Activated T-helper 17 cell treated with anti-CD3 and anti-CD28 coated beads, Interleukin-2, amount 50 U/mL, for 72 hours (primary cell): Measurements from ENCODE around the gene MDP1. TPM values are rescaled to one million over a fixed set of nuclear protein-coding genes. Genes with fewer than 3 reads are reported as not detected.
"Not testable (repeated sequence)": the region's sequence is repeated elsewhere in the genome, so short reads cannot be mapped to it uniquely, and the experiment has no call there.

Experiments used
- ATAC-seq: fragments of 150-1000 bp; cut with Tn5 transposase; replicated peaks from 2 replicates; pipeline ENCODE4 v1.10.0; 2021; ENCODE audit warnings: mild to moderate bottlenecking, moderate library complexity
- H3K27ac Mint-ChIP-seq: one replicate; pipeline ENCODE4 v1.8.0; 2022; ENCODE audit warnings: mixed read lengths
- H3K27me3 Mint-ChIP-seq: one replicate; pipeline ENCODE4 v1.8.0; 2022; ENCODE audit warnings: mixed read lengths
- H3K36me3 Mint-ChIP-seq: one replicate; pipeline ENCODE4 v1.8.0; 2022; ENCODE audit warnings: low read depth, mild to moderate bottlenecking, mixed read lengths
- H3K4me1 Mint-ChIP-seq: one replicate; pipeline ENCODE4 v1.8.0; 2022; ENCODE audit warnings: mixed read lengths
- H3K4me3 Mint-ChIP-seq: one replicate; pipeline ENCODE4 v1.8.0; 2022; ENCODE audit warnings: mild to moderate bottlenecking, mixed read lengths
- H3K9me3 Mint-ChIP-seq: one replicate; pipeline ENCODE4 v1.8.0; 2022; ENCODE audit warnings: mixed read lengths
- total RNA-seq, 2 donors: library from RNA; stranded (reverse); gene quantifications; one replicate each; pipeline ENCODE4 v1.2.3, GENCODE V29; 2022

MDP1 gene
- total RNA-seq, 2 donors from 2014 or later, result 4.0 to 7.1 TPM

DNA sequence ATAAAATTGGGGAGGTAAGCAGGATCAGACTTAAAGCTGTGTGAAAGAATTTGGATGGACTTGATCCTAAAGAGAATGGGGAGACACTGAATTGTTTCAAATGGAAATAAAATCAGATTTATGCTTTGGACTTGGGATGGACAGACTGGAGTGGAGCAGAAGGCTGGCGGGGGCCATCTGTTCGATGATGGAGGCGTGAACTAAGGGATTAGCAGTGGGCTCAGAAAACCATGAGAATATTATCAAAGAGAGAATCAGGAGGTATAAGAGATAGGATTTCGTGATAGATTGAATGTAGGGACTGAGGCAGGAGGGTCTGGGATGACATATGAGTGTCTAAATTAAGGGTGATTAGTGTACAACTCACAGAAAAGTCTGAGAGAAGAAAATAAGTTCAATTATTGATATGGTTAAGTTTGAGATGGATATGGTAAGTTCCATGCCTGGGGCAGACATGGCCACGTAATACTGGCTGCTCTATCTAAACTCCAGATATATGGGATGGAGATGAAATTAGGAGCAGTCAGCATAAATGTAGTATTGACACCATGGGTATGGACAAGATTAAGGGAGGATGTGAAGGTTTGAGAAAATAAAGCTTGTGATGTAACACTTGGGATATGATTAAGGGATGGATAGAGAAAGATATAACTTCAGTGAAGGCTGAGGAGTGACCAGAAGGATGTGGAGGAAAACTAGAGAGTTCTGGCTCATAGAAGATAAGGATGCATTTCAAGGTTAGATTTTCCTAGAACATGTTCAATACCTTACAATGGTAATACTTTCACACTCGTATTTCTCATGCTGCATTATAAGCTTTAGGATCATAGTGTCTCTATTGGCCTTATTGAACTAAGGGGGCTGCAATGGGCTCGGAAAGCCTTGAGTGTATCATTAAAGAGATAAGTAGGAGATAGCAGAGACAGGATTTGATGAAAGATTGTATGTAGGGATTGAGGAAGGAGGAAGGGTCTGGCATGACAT lies 11.4 kb downstream of the MDP1 start:
- Mint-ChIP-seq H3K4me3 (no peak overlapping the region), H3K27me3 (no peaks in the 10 kb centered on the region), H3K4me1 (peaks cover 33% of the 10 kb centered on the region), H3K27ac (no peak overlapping the region), H3K9me3 (peaks cover 5% of the 10 kb centered on the region), H3K36me3 (peaks cover 95% of the 10 kb centered on the region)
- no peak for ATAC-seq

DNA sequence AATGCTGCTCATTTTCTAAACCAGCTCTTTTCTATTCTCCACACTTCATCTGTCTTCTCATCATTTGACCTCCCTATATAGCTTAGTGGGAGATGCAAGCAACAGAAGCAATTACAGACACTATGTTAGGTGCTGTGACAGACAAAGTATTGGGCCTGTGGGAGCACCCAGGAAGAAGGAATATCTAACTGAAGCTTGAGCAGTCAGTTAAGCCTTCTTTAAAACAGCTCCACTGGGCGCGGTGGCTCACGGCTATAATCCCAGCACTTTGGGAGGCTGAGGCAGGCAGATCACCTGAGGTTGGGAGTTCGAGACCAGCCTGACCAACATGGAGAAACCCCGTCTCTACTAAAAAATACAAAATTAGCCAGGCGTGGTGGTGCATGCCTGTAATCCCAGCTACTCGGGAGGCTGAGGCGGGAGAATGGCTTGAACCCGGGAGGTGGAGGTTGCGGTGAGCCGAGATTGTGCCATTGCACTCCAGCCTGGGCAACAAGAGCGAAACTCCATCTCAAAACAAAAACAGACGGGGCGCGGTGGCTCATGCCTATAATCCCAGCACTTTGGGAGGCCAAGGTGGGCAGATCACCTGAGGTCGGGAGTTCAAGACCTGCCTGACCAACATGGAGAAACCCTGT lies 12.5 kb downstream of the MDP1 start:
- peaks cover 97% of the 10 kb centered on the region for H3K36me3 Mint-ChIP-seq
- not testable (repeated sequence) for H3K27ac Mint-ChIP-seq

DNA sequence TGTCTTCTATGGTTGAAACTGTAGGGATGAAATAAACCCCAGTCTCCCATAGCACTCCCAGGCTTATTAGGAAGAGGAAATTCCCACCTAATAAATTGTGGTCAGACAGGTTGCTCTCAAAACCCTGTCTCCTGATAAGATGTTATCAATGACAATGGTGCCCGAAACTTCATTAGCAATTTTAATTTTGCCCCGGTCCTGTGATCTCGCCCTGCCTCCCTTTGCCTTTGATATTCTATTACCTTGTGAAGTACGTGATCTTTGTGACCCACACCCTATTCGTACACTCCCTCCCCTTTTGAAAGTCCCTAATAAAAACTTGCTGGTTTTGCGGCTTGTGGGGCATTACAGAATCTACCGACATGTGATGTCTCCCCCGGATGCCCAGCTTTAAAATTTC lies 13.3 kb downstream of the MDP1 start:
- not testable (repeated sequence) for H3K9me3 Mint-ChIP-seq, H3K4me3 Mint-ChIP-seq, H3K27ac Mint-ChIP-seq, H3K27me3 Mint-ChIP-seq, ATAC-seq
- Mint-ChIP-seq H3K4me1 (peaks cover 39% of the 10 kb centered on the region), H3K36me3 (peaks cover 89% of the 10 kb centered on the region)

More for the DNA sequence above, 12.5 kb downstream of the MDP1 start:
- H3K4me1 Mint-ChIP-seq, result peaks cover 44% of the 10 kb centered on the region
- H3K27me3 Mint-ChIP-seq, ATAC-seq, H3K9me3 Mint-ChIP-seq, H3K4me3 Mint-ChIP-seq: not testable (repeated sequence)

DNA sequence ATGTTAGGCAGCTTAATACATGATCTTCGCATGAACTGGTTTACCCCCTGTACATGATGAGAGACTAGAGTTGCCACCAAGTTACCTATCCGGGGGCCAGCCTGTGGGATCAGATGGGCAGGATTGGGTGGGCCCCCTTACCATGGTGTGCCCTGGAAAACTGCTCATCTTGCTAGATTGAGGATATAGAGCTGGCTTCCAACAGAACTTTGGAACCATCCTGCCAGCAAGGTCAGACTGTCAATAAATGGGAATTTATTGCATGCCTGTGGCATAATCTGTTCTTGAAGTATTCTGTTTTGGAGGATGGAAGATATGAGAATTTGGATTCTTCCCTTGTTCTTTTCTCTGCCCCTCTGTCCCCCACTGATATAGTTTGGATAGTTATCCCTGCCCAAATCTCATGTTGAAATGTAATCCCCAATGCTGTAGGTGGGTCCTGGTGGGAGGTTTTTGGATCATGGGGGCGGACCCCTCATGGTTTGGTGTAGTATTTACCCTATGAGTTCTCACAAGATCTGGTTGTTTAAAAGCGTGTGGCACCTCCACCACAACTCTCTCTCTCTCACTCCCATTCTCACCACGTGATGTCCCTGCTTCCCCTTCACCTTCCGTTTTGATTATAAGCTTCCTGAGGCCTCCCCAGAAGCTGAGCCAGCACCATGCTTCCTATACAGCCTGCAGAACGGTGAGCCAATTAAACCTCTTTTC lies 16.9 kb downstream of the MDP1 start:
- Mint-ChIP-seq H3K36me3 (peaks cover 67% of the 10 kb centered on the region), H3K4me3 (peak overlapping the region; percentile 56), H3K4me1 (peaks cover 37% of the 10 kb centered on the region), H3K27ac (peak overlapping the region; percentile 72), H3K27me3 (no peaks in the 10 kb centered on the region), H3K9me3 (peaks cover 5% of the 10 kb centered on the region)
- no peak for ATAC-seq

DNA sequence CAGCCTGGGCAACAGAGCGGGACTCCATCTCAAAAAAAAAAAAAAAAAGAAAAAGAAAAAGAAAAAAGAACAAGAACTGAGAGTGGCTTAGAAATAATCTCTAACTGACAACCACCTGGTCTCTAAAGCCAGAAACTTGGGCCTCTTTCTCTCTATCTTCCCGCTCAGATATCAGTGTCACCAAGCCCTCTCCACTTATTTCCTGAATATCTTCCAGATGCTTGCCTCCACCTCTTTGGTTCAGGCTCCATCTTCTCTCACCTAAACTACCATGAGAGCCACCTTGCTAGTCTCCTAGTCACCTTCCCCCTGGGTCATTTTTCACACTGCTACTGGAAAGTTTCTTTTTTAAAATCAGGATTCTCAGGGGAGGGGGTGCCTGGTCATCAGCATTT lies 18.8 kb downstream of the MDP1 start:
- Mint-ChIP-seq H3K27ac (peak overlapping the region; percentile 99), H3K4me3 (peak overlapping the region; percentile 98), H3K9me3 (no peaks in the 10 kb centered on the region), H3K36me3 (peaks cover 65% of the 10 kb centered on the region), H3K27me3 (no peaks in the 10 kb centered on the region), H3K4me1 (peaks cover 49% of the 10 kb centered on the region)
- ATAC-seq, result no peak

DNA sequence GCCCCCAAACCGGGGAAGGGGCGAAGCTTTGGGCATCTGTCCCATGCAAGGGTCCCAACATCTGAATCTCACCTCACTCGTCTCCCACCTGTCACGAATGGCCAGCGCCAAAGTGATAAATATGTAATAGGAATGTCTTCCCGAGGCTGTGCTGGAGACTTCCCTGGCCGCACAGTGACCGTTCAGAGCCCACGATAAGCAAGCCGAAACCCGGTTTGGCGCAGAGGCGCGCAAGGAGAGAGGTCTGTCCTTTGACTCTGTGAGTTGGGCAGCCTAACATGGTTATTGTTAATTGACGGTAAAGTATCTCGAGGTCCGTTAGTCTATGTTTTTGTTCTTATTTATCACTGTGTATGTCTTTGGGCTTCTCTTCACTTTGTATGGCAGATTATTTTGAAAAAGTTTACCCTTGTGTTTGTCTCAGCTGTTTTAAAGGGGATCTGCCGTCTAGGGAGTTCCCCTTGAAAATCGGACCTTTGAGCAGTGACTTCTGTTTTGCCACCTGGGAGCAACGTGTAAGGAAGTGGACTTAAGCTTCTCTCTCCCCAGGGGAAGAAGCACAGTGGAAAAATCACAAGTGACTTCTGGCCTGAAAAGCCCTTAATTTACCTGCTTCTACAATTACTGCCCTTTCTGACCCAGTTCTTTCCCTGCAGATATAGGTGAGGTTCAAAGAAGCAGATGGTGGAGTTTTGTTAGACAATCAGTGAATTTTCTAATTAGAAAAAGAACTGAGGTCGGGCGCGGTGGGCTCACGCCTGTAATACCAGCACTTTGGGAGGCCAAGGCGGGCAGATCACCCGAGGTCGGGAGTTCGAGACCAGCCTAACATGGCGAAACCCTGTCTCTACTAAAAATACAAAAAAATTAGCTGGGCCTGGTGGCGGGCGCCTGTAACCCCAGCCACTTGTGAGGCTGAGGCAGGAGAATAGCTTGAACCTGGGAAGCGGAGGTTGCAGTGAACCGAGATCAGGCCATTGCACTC lies 19.5 kb downstream of the MDP1 start:
- H3K9me3 Mint-ChIP-seq, result no peaks in the 10 kb centered on the region
- peak overlapping the region; percentile 98 for H3K4me3 Mint-ChIP-seq
- H3K27me3 Mint-ChIP-seq, result no peaks in the 10 kb centered on the region
- H3K27ac Mint-ChIP-seq, result peak overlapping the region; percentile 99
- ATAC-seq, result no peak
- peaks cover 47% of the 10 kb centered on the region for H3K4me1 Mint-ChIP-seq
- H3K36me3 Mint-ChIP-seq, result peaks cover 65% of the 10 kb centered on the region

DNA sequence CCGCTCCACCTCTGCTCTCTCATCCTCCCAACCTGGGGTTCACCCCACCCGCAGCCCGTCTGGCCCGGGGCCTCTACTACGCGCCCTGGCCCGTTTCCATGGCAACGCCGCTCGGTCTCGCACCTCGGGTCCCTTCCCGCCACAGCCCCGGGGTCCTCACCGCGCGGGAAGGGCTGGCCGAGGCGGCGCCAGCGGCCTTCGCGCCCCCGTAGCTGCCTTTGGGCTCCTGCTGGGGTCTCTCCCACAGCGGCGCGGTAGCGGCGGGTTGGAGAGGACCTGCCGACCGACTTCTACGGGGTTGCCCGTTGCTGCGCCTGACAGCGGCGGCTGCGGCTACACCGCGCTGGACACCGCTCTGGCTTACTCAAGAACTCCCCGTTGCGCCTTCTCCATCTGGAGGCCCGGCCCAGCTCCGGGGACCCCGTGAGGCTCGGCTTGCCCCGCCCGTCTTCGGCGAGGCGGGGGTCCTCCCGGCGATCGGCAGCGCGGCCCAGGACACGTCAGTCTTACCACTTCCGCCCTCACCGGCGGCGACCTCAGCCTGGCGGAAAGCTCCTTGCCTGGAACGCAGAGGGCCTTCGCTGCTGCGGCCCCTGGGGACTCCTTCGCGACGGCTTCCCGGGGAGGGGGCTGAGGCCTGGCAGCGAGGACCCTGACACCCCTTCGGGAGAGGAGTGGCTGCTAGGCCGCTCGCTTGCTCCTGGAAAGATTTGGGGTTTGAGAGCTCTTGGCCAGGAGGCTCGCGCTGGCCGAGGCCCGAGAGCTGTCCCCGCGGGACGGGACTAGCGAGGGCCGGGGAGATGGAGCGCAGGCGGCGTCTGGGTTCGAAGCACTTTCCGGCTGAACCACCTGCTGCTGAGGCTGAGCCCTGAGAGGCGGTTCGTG lies 20.4 kb downstream of the MDP1 start, which contains the start of gene TM9SF1:
Gene TM9SF1 (minus strand): TSS at position 256 of the 885 bp plus-strand sequence. CDS start 422 bp downstream, outside the sequence.
- H3K4me1 Mint-ChIP-seq, result peaks cover 44% of the 10 kb centered on the region
- no peaks in the 10 kb centered on the region for H3K9me3 Mint-ChIP-seq
- peaks cover 61% of the 10 kb centered on the region for H3K36me3 Mint-ChIP-seq
- peak within 1 kb of the TSS; percentile 99 for H3K27ac Mint-ChIP-seq
- peak within 1 kb of the TSS; percentile 98 for H3K4me3 Mint-ChIP-seq
- peak; percentile 96 for ATAC-seq
- no peaks in the 10 kb centered on the region for H3K27me3 Mint-ChIP-seq

DNA sequence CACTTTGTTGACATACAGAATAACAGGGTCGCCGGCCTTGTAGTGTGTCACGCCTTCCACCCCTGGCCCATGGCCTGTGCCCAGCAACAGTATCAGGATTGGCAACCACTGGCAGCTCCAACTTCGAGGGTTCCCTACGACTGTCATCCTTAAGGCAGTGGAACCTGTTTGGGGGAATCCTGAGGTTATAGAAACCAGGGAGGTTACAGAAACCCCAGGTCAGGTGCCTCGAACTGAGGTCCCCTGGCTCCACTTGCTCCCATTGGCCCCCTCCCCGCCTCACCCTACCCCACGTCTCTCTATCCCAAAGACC lies 21.0 kb downstream of the MDP1 start:
- peaks cover 61% of the 10 kb centered on the region for H3K36me3 Mint-ChIP-seq
- peaks cover 49% of the 10 kb centered on the region for H3K4me1 Mint-ChIP-seq
- H3K9me3 Mint-ChIP-seq, result no peaks in the 10 kb centered on the region
- H3K4me3 Mint-ChIP-seq, result peak overlapping the region; percentile 98
- no peaks in the 10 kb centered on the region for H3K27me3 Mint-ChIP-seq
- peak overlapping the region; percentile 99 for H3K27ac Mint-ChIP-seq
- ATAC-seq, result no peak

DNA sequence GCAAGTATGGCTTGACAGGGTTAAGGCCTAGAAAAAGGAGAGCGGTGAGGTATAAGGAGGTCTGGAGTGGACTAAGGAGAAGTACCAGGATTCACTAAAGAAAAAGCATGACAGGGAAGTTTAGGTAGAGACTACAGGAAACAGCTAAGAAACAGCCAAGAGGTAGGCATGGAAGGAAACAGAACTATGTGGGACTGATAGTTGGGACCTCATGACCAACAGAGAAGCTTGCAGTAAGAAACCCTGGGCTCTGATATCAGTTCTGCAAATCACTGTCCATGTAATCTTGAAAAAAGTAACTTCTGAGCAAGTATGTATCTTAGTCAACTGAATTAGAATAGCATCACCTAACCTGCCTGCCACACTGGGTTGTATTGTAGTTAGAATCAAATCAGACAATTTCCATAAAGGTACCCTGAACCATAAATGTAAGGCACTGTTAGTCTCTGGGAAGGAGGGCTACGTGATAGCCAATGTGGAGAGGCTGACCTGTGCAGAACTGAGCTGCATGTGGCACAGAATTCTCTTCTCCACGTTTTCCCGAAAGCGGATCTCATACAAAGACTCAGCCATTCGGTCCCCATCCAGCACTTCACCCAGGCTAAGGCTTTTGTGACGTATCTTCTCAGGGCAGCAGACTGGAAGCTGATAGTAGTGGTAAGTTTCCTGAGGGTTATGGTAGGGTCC lies 21.5 kb downstream of the MDP1 start:
- H3K9me3 Mint-ChIP-seq, result no peaks in the 10 kb centered on the region
- peak overlapping the region; percentile 99 for H3K27ac Mint-ChIP-seq
- peaks cover 58% of the 10 kb centered on the region for H3K36me3 Mint-ChIP-seq
- ATAC-seq, result no peak
- H3K27me3 Mint-ChIP-seq, result no peaks in the 10 kb centered on the region
- H3K4me1 Mint-ChIP-seq, result peaks cover 49% of the 10 kb centered on the region
- peak overlapping the region; percentile 98 for H3K4me3 Mint-ChIP-seq

DNA sequence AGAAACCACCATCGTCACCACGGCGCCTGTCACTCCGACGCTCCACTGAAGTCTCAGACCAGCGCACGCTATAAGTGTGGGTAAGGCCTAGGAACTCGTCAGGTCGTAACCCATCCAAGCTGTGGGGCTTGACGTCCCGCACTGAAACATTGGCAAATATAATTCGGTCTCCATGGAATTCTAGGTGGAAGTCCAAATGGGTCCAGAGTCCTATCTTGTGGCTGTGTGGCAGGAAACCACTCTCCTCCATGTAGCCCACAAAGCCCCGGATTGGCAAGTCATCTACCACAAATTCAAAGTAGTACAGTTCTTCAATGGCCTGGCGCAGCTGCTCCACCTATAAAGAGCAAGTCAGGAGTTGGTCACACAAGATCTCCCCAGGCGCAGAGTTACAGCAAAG lies 22.9 kb downstream of the MDP1 start:
- Mint-ChIP-seq H3K9me3 (no peaks in the 10 kb centered on the region), H3K4me1 (peaks cover 43% of the 10 kb centered on the region), H3K36me3 (peaks cover 48% of the 10 kb centered on the region), H3K4me3 (no peak overlapping the region), H3K27ac (no peak overlapping the region), H3K27me3 (no peaks in the 10 kb centered on the region)
- ATAC-seq, result no peak

DNA sequence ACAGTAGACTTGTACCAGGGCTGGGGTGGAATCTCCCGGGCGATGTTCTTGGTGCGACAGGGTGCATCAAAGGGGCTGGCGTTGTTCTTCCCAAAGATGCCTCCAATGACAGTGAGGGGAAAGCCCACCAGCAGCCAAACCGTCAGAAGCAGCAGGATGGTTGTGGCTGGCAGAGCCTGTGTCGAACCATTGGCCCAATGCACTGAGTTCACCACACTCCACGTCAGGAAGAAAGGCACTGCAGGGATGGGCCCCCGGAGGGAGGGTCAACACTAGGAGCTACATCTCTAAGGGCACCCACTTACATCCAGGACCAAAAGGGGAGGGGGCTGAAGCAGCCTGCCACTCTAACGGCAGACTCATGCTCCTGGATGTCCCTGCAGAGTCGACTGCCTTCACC lies 25.4 kb downstream of the MDP1 start:
- Mint-ChIP-seq H3K27me3 (no peaks in the 10 kb centered on the region), H3K4me1 (peaks cover 38% of the 10 kb centered on the region), H3K36me3 (peaks cover 55% of the 10 kb centered on the region), H3K4me3 (no peak overlapping the region), H3K9me3 (no peaks in the 10 kb centered on the region), H3K27ac (no peak overlapping the region)
- ATAC-seq, result no peak

DNA sequence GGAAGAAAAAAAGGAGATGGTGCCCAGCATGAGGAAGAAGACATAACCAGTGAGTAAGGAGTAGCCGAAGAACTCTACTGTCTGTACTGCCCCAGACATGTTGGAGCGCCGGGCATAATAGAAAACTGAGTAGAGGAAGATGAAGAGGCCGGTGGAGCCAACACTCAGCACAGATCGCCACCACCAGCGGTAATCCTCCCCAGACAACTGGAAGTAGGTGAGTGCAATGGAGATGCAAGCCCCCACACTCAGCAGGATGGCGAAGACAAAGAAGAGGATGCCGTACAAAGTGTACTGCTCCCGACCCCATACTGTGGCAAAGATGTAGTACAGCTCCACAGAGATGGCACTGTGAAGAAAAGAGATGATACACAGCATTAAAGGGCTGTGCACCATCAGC lies 26.4 kb downstream of the MDP1 start:
- no peak for ATAC-seq
- H3K4me1 Mint-ChIP-seq, result peaks cover 32% of the 10 kb centered on the region
- peak overlapping the region; percentile 77 for H3K27ac Mint-ChIP-seq
- peak overlapping the region; percentile 84 for H3K4me3 Mint-ChIP-seq
- no peaks in the 10 kb centered on the region for H3K27me3 Mint-ChIP-seq
- no peaks in the 10 kb centered on the region for H3K9me3 Mint-ChIP-seq
- peaks cover 65% of the 10 kb centered on the region for H3K36me3 Mint-ChIP-seq
